PFSK-1 (cell line): ENCODE results near the gene SELENOK.

ENCODE experiments used
- FOXP2 ChIP-seq: optimal IDR thresholded peaks from 2 replicates; pipeline ENCODE3; 2011; ENCODE audit warnings: borderline replicate concordance, control low read depth, inconsistent platforms; ENCODE audit not compliant: insufficient read depth; ENCODE audit errors: extremely low read length, extremely low read depth
- POLR2AphosphoS5 ChIP-seq: IDR thresholded peaks from 2 replicates; pipeline ENCODE4 v1.6.1; 2012; ENCODE audit warnings: low read depth, mild to moderate bottlenecking, control low read depth, low read length, moderate library complexity
- SIN3A ChIP-seq: IDR thresholded peaks from 2 replicates; pipeline ENCODE4 v1.6.1; 2012; ENCODE audit warnings: mild to moderate bottlenecking, low read length, moderate library complexity, borderline replicate concordance; ENCODE audit not compliant: insufficient read depth
- TAF1 ChIP-seq: IDR thresholded peaks from 2 replicates; pipeline ENCODE4 v1.6.1; 2012; ENCODE audit warnings: low read length, control low read depth, borderline replicate concordance; ENCODE audit not compliant: insufficient read depth
- TF ChIP-seq, protein P1 (sequence below), 2 experiments: IDR thresholded peaks; 2 replicates each; pipeline versions ENCODE4 v1.6.1 to v1.8.0; 2011 to 2012; ENCODE audit warnings: low read depth in 2 of 2, low read length in 2 of 2, control low read depth in 1 of 2, inconsistent platforms in 1 of 2, mild to moderate bottlenecking in 1 of 2, moderate library complexity in 1 of 2; ENCODE audit not compliant: insufficient read depth in 1 of 2

The SELENOK gene

GRCh38 chr3:53841296-53841695, 50.4 kb downstream of the SELENOK start:
- TF ChIP-seq POLR2AphosphoS5, result no peak

DNA sequence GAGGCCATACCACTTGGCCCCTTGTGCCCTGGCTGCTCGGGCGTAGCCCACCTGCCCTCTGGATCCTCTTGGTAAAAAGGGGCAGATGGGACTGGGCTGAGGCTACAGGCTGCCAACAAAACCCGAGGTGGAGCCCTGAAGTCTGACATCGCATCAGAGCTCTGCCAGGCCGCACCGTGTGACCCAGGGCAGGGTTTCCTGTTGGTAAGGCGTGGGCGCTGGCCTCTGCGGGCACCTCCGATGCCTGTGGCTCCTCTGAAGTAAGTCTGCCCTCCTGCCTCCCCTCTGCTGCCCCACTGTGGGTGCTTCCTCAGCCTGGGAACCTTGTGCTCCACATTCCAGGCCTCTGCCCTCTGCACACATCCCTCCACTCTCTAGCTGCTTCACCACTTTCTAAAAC, 54.3 kb downstream of the SELENOK start:
- TF ChIP-seq FOXP2 (no peak), TAF1 (no peak), POLR2AphosphoS5 (no peak), SIN3A (no peak)
- TF ChIP-seq, protein P1, sequence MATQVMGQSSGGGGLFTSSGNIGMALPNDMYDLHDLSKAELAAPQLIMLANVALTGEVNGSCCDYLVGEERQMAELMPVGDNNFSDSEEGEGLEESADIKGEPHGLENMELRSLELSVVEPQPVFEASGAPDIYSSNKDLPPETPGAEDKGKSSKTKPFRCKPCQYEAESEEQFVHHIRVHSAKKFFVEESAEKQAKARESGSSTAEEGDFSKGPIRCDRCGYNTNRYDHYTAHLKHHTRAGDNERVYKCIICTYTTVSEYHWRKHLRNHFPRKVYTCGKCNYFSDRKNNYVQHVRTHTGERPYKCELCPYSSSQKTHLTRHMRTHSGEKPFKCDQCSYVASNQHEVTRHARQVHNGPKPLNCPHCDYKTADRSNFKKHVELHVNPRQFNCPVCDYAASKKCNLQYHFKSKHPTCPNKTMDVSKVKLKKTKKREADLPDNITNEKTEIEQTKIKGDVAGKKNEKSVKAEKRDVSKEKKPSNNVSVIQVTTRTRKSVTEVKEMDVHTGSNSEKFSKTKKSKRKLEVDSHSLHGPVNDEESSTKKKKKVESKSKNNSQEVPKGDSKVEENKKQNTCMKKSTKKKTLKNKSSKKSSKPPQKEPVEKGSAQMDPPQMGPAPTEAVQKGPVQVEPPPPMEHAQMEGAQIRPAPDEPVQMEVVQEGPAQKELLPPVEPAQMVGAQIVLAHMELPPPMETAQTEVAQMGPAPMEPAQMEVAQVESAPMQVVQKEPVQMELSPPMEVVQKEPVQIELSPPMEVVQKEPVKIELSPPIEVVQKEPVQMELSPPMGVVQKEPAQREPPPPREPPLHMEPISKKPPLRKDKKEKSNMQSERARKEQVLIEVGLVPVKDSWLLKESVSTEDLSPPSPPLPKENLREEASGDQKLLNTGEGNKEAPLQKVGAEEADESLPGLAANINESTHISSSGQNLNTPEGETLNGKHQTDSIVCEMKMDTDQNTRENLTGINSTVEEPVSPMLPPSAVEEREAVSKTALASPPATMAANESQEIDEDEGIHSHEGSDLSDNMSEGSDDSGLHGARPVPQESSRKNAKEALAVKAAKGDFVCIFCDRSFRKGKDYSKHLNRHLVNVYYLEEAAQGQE (IDR thresholded peaks at IDR 0.05; ENCODE audit: insufficient read depth in 1 of 2, low read depth in 2 of 2, low read length in 2 of 2), result no peak

GRCh38 chr3:53836084-53836872, 55.4 kb downstream of the SELENOK start:
- TF ChIP-seq TAF1 (no peak), POLR2AphosphoS5 (no peak), SIN3A (no peak), FOXP2 (no peak)
- TF ChIP-seq, protein P1 (IDR thresholded peaks at IDR 0.05; ENCODE audit: insufficient read depth in 1 of 2, low read depth in 2 of 2, low read length in 2 of 2), result no peak

DNA sequence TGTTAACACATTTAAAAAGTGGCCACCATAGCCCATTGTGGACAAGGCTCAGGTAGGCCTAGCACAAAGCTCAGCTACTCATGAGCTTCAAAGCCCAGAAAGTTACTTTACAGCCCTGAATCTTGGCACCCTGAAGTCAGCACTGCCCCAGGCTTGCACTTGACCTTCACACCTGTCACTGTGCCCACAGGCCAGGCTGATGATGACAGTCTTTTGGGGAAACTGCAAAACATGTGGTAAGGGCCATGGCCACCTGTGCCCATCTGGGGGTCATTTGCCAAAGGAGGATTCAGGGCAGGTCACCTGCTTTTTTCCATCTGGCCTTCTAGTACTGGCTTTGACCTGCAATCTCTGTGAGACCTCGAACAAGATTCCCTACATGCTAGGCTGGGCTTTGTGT, 56.4 kb downstream of the SELENOK start:
- TF ChIP-seq, protein P1 (IDR thresholded peaks at IDR 0.05; ENCODE audit: insufficient read depth in 1 of 2, low read depth in 2 of 2, low read length in 2 of 2), result no peak
- no peak for TF ChIP-seq POLR2AphosphoS5
- TF ChIP-seq FOXP2, result no peak
- no peak for TF ChIP-seq SIN3A
- no peak for TF ChIP-seq TAF1

DNA sequence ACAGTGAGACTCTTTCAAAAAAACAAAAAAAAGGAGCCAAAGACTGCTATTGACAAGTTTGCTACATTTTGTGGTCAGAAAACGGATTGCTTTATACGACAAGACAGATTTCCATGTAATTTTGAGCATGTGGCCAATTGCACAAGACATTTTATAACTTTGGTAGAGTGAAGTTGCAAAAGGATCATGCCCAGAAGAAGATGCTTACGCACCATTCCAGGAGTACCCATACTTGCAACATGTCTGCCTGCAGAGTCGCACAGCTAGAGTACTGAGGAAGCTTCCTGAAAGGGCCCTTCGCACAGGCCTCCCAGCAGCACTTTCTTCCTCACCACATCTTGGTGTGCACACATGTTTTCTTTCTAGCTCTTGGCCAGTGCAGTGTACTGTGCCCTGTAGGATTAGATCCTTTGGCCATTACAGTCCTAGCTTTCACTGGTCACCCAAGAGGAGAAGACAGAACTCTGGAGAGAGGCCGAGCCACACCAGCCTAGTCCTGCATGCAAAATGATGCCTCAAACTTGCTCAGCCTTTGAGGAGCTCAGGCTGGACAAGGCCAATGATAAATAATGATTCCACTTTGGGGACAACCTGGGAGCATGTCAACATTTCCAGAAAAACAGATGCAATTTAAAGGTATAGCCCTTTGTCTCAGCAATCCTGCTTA, 57.1 kb downstream of the SELENOK start:
- TF ChIP-seq TAF1, result no peak
- TF ChIP-seq POLR2AphosphoS5, result no peak
- no peak for TF ChIP-seq FOXP2
- no peak for TF ChIP-seq SIN3A
- TF ChIP-seq, protein P1 (IDR thresholded peaks at IDR 0.05; ENCODE audit: insufficient read depth in 1 of 2, low read depth in 2 of 2, low read length in 2 of 2), result no peak
